CD4-positive, CD25-positive, alpha-beta regulatory T cell (primary cell): Measurements from ENCODE around the gene METTL23. TPM values are rescaled to one million over a fixed set of nuclear protein-coding genes. Genes with fewer than 3 reads are reported as not detected.
"Not testable (repeated sequence)": the region's sequence is repeated elsewhere in the genome, so short reads cannot be mapped to it uniquely, and the experiment has no call there.

ENCODE experiments used
- ATAC-seq, 2 donors: fragments of 150-1000 bp; cut with Tn5 transposase; one replicate each; pipeline ENCODE4 v1.10.0; 2021; ENCODE audit warnings: low read depth in 2 of 2, moderate number of reproducible peaks in 2 of 2, moderate library complexity in 1 of 2
- DNase-seq, 3 donors: peaks; one replicate each; pipeline versions ENCODE4 v3.0.0 to v3.0.0-alpha.2; 2012 to 2022; ENCODE audit warnings: mixed read lengths in 1 of 3
- H3K27ac ChIP-seq: one replicate; pipeline ENCODE4 v1.7.0; 2013; ENCODE audit warnings: mild to moderate bottlenecking, low read length; ENCODE audit not compliant: insufficient read depth, poor library complexity, severe bottlenecking
- H3K27me3 ChIP-seq: one replicate; pipeline ENCODE4 v1.7.0; 2013; ENCODE audit warnings: low read length; ENCODE audit not compliant: control insufficient read depth, insufficient read depth
- H3K36me3 ChIP-seq: one replicate; pipeline ENCODE4 v1.7.0; 2013; ENCODE audit warnings: mild to moderate bottlenecking, low read length, moderate library complexity; ENCODE audit not compliant: control insufficient read depth, insufficient read depth
- H3K4me1 ChIP-seq: 2 replicates; pipeline ENCODE4 v1.7.0; 2013; ENCODE audit warnings: mild to moderate bottlenecking, low read length; ENCODE audit not compliant: insufficient read depth, control insufficient read depth, poor library complexity, severe bottlenecking
- H3K4me3 ChIP-seq: one replicate; pipeline ENCODE4 v1.7.0; 2013; ENCODE audit warnings: low read depth, mild to moderate bottlenecking, low read length, moderate library complexity
- H3K9me3 ChIP-seq, 2 experiments: 1 replicate in 1 of 2; 2 replicates in 1 of 2; pipeline ENCODE4 v1.7.0; 2013; ENCODE audit warnings: low read length in 2 of 2, mild to moderate bottlenecking in 1 of 2, moderate library complexity in 1 of 2; ENCODE audit not compliant: control insufficient read depth in 2 of 2
- H3K27ac Mint-ChIP-seq, 3 donors: one replicate each; pipeline ENCODE4 v1.8.0; 2020 to 2022; ENCODE audit warnings: mild to moderate bottlenecking in 3 of 3, mixed read lengths in 3 of 3, moderate library complexity in 2 of 3
- H3K27me3 Mint-ChIP-seq: one replicate; pipeline ENCODE4 v1.8.0; 2022; ENCODE audit warnings: mild to moderate bottlenecking, mixed read lengths
- H3K36me3 Mint-ChIP-seq: one replicate; pipeline ENCODE4 v1.8.0; 2020; ENCODE audit warnings: mixed read lengths
- H3K4me1 Mint-ChIP-seq, 4 donors: one replicate each; pipeline ENCODE4 v1.8.0; 2020 to 2022; ENCODE audit warnings: mixed read lengths in 4 of 4, mild to moderate bottlenecking in 1 of 4
- H3K4me3 Mint-ChIP-seq, 4 donors: one replicate each; pipeline ENCODE4 v1.8.0; 2020 to 2022; ENCODE audit warnings: mild to moderate bottlenecking in 4 of 4, mixed read lengths in 4 of 4, moderate library complexity in 3 of 4
- H3K9me3 Mint-ChIP-seq, 7 donors: one replicate each; pipeline ENCODE4 v1.8.0; 2020 to 2022; ENCODE audit warnings: mixed read lengths in 7 of 7, mild to moderate bottlenecking in 3 of 7, moderate library complexity in 2 of 7
- polyA plus RNA-seq, 4 donors: library from polyadenylated mRNA; unstranded; fragments of 300-500 nt; fragmentation: Illumina TruSeq; gene quantifications; one replicate each; pipeline ENCODE4 v1.2.3, GENCODE V29; 2021
- total RNA-seq: library from RNA; stranded (reverse); gene quantifications from one replicate; pipeline ENCODE4 v1.2.3, GENCODE V29; 2022

Gene METTL23
- total and polyA plus RNA-seq, 5 donors from 2014 or later: 44.1 to 175 (median 155) TPM

DNA sequence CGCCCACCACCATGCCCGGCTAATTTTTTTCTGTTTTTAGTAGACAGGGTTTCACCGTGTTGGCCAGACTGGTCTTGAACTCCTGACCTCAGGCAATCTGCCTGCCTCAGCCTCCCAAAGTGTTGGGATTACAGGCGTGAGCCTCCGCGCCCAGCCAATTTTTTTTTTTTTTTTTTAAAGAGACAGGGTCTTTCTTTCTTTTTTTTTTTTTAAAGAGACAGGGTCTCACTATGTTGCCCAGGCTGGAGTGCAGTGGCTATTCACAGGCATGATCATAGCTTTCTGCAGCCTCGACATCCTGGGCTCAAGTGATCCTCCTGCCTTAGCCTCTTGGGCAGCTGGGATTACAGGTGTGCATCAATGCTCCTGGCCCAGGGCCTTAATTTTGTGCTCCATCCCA lies 14.3 kb upstream of the METTL23 start:
- not testable (repeated sequence) for H3K9me3 Mint-ChIP-seq, H3K9me3 ChIP-seq, H3K27ac ChIP-seq, DNase-seq, H3K27me3 ChIP-seq, H3K4me3 ChIP-seq, ATAC-seq, H3K27me3 Mint-ChIP-seq
- H3K4me1 Mint-ChIP-seq: peaks cover 5 to 40% (median 22%) of the 10 kb centered on the region in 4 donors
- H3K4me3 Mint-ChIP-seq: peak overlapping the region in 2 of 4 donors; percentile 74 to 80
- peak overlapping the region in 1 of 3 donors; percentile 58 for H3K27ac Mint-ChIP-seq
- Histone ChIP-seq H3K4me1 (peaks cover 18% of the 10 kb centered on the region), H3K36me3 (peaks cover 28% of the 10 kb centered on the region)
- H3K36me3 Mint-ChIP-seq: peaks cover 27% of the 10 kb centered on the region

GRCh38 chr17:76713765-76714164 lies 12.9 kb upstream of the METTL23 start:
- Histone ChIP-seq H3K9me3 (no peaks in the 10 kb centered on the region), H3K27ac (no peak overlapping the region), H3K4me1 (peaks cover 18% of the 10 kb centered on the region), H3K27me3 (no peaks in the 10 kb centered on the region), H3K4me3 (no peak overlapping the region), H3K36me3 (peaks cover 42% of the 10 kb centered on the region)
- Mint-ChIP-seq H3K4me3 (peak overlapping the region in 1 of 4 donors; percentile 80), H3K27me3 (no peaks in the 10 kb centered on the region), H3K27ac (peak overlapping the region in 2 of 3 donors; percentile 44 to 54), H3K36me3 (peaks cover 35% of the 10 kb centered on the region), H3K9me3 (no peaks in the 10 kb centered on the region), H3K4me1 (peaks cover 5 to 42% (median 23%) of the 10 kb centered on the region in 4 donors)
- ATAC-seq: no peak
- no peak for DNase-seq

DNA sequence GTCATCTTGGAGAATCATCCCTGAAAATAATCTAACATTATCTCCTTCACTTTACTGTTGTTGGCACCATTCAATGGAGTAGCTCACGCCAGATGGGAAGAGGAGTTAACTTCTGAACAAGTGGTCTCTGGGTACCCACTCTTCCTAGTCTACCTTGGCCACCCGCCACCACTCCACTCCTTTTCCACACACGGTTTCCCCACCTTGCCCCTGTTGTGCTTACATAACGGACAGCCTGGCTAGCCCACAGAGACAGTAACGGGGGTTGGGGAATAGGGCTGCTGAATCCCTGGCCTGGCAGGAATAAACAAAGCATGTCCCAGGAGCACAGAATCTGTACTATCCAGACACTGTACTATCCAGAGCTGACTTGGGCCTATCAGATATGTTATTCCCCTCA lies 12.3 kb upstream of the METTL23 start:
- H3K27me3 ChIP-seq: no peaks in the 10 kb centered on the region
- peak overlapping the region in 1 of 4 donors; percentile 47 for H3K4me3 Mint-ChIP-seq
- peaks cover 18% of the 10 kb centered on the region for H3K4me1 ChIP-seq
- no peaks in the 10 kb centered on the region for H3K9me3 Mint-ChIP-seq
- no peak overlapping the region for H3K27ac ChIP-seq
- H3K27ac Mint-ChIP-seq: peak overlapping the region in 1 of 3 donors; percentile 60
- peaks cover 47% of the 10 kb centered on the region for H3K36me3 ChIP-seq
- no peaks in the 10 kb centered on the region for H3K9me3 ChIP-seq
- H3K4me3 ChIP-seq: no peak overlapping the region
- ATAC-seq (no peak), DNase-seq (no peak)
- H3K4me1 Mint-ChIP-seq: peaks cover 5 to 41% (median 26%) of the 10 kb centered on the region in 4 donors
- H3K27me3 Mint-ChIP-seq: no peaks in the 10 kb centered on the region
- peaks cover 38% of the 10 kb centered on the region for H3K36me3 Mint-ChIP-seq

- ATAC-seq: peak; percentile 25
- DNase-seq: peak; percentile 67 to 71 (median 70)
- Mint-ChIP-seq H3K27ac (peak overlapping the region in 2 of 3 donors; percentile 81 to 87), H3K4me1 (peaks cover 5 to 37% (median 26%) of the 10 kb centered on the region in 4 donors), H3K4me3 (peak overlapping the region in 1 of 4 donors; percentile 47), H3K36me3 (peaks cover 44% of the 10 kb centered on the region), H3K27me3 (no peaks in the 10 kb centered on the region), H3K9me3 (no peaks in the 10 kb centered on the region)
- H3K4me1 ChIP-seq: peaks cover 17% of the 10 kb centered on the region
- peaks cover 52% of the 10 kb centered on the region for H3K36me3 ChIP-seq
- no peak overlapping the region for H3K27ac ChIP-seq
- no peaks in the 10 kb centered on the region for H3K27me3 ChIP-seq
- no peak overlapping the region for H3K4me3 ChIP-seq
- H3K9me3 ChIP-seq: no peaks in the 10 kb centered on the region
Measured at GRCh38 chr17:76714822-76715495, 11.7 kb upstream of the METTL23 start.

DNA sequence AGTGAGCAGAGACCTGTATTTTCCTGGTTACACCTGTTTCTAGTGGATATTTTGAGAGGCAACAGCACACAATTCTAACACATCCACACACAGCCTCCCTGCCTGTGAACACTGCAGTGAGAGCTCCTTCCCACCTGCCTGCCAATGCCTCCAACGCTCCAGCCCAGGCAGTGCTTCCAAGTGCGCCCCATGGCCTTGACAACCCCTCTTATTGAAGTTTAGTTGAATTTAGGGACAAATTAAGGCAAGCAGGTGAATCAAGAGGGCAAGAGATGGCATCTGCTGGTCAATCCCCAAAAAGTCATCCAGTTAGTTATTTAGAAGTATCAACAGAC lies 11.2 kb upstream of the METTL23 start:
- DNase-seq: no peak
- H3K4me3 Mint-ChIP-seq: peak overlapping the region in 1 of 4 donors; percentile 56
- no peaks in the 10 kb centered on the region for H3K9me3 ChIP-seq
- H3K27me3 ChIP-seq: no peaks in the 10 kb centered on the region
- peaks cover 47% of the 10 kb centered on the region for H3K36me3 Mint-ChIP-seq
- H3K27ac Mint-ChIP-seq: peak overlapping the region in 1 of 3 donors; percentile 81
- peaks cover 12% of the 10 kb centered on the region for H3K4me1 ChIP-seq
- H3K27ac ChIP-seq: no peak overlapping the region
- H3K27me3 Mint-ChIP-seq: no peaks in the 10 kb centered on the region
- no peaks in the 10 kb centered on the region for H3K9me3 Mint-ChIP-seq
- no peak for ATAC-seq
- peaks cover 56% of the 10 kb centered on the region for H3K36me3 ChIP-seq
- H3K4me3 ChIP-seq: no peak overlapping the region
- peaks cover 5 to 37% (median 26%) of the 10 kb centered on the region in 4 donors for H3K4me1 Mint-ChIP-seq

- H3K4me1 Mint-ChIP-seq: peaks cover 5 to 39% (median 28%) of the 10 kb centered on the region in 4 donors
- H3K36me3 ChIP-seq: peaks cover 65% of the 10 kb centered on the region
- peak overlapping the region; percentile 2 for H3K27ac ChIP-seq
- DNase-seq (peak in 2 of 3 donors; percentile 27 to 62), ATAC-seq (peak in 1 of 2 donors; percentile 41)
- no peaks in the 10 kb centered on the region for H3K9me3 ChIP-seq
- peaks cover 54% of the 10 kb centered on the region for H3K36me3 Mint-ChIP-seq
- H3K27ac Mint-ChIP-seq: peak overlapping the region in 2 of 3 donors; percentile 41 to 70
- no peaks in the 10 kb centered on the region for H3K9me3 Mint-ChIP-seq
- peak overlapping the region in 2 of 4 donors; percentile 48 to 56 for H3K4me3 Mint-ChIP-seq
- H3K27me3 ChIP-seq: no peaks in the 10 kb centered on the region
- H3K4me3 ChIP-seq: no peak overlapping the region
- H3K4me1 ChIP-seq: peaks cover 12% of the 10 kb centered on the region
- no peaks in the 10 kb centered on the region for H3K27me3 Mint-ChIP-seq
Measured at GRCh38 chr17:76716146-76716838, 10.3 kb upstream of the METTL23 start.

DNA sequence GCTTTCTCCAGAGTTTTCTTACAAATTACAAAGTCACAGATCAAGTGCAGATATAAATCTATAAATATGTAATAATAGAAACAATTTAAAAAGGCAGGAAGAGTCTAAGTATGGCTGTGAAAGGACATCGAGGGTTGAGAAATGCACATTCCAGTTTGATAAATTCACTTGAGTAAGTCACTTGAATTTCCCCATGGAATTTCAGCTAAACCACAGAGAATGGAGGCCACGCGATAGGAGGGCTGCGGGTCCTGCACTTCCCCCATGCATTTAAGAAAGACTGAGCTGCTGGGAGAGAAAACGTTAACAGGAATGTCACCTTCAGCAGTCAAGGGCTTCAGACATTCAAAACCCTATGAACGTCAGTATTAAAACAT lies 9.8 kb upstream of the METTL23 start:
- H3K27me3 Mint-ChIP-seq: no peaks in the 10 kb centered on the region
- H3K27ac ChIP-seq: peak overlapping the region; percentile 2
- peaks cover 12% of the 10 kb centered on the region for H3K4me1 ChIP-seq
- no peaks in the 10 kb centered on the region for H3K9me3 ChIP-seq
- peaks cover 70% of the 10 kb centered on the region for H3K36me3 ChIP-seq
- no peak overlapping the region for H3K27ac Mint-ChIP-seq
- no peaks in the 10 kb centered on the region for H3K9me3 Mint-ChIP-seq
- no peak overlapping the region for H3K4me3 ChIP-seq
- DNase-seq (no peak), ATAC-seq (no peak)
- peaks cover 5 to 39% (median 29%) of the 10 kb centered on the region in 4 donors for H3K4me1 Mint-ChIP-seq
- H3K36me3 Mint-ChIP-seq: peaks cover 59% of the 10 kb centered on the region
- peak overlapping the region in 1 of 4 donors; percentile 30 for H3K4me3 Mint-ChIP-seq
- H3K27me3 ChIP-seq: no peaks in the 10 kb centered on the region
